SIG-M5 (cell line): ENCODE data around the gene UQCC2.

Source experiments
- DNase-seq: peaks from one replicate; lab custom pipeline; 2025; lab: John Stamatoyannopoulos, UW

The UQCC2 gene

GRCh38 chr6:33725222-33725621, 13.7 kb upstream of the UQCC2 start:
- no peak for DNase-seq

GRCh38 chr6:33724102-33725023, 12.9 kb upstream of the UQCC2 start:
- no peak for DNase-seq

- DNase-seq: no peak
Observed at GRCh38 chr6:33723371-33724085, 12.0 kb upstream of the UQCC2 start.

GRCh38 chr6:33722103-33722623, 10.7 kb upstream of the UQCC2 start:
- DNase-seq: no peak

- DNase-seq: no peak
Observed at GRCh38 chr6:33721508-33721907, 10.0 kb upstream of the UQCC2 start.

GRCh38 chr6:33720998-33721397, 9.5 kb upstream of the UQCC2 start:
- no peak for DNase-seq

- DNase-seq: no peak
Observed at GRCh38 chr6:33719326-33719987, 8.0 kb upstream of the UQCC2 start.

DNA sequence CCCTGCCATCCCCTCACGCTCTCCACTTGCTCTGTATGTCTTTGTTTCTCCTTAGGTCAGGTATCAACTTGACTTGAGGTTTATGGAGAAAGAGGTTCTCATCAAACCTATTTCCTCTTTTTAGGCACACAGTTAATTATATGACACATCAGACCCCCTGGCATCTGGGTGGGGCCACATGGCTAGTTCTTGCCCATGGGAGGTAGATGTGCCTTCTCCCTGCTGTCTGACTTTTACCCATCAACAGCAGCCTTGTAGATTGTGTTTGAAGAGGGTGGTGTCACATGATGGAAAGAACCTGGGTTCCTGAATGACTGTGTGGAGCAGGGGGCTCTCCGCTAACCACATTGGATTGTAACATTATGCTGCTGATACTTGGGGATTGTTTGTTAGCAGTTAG, 7.2 kb upstream of the UQCC2 start:
- no peak for DNase-seq

GRCh38 chr6:33717934-33718455, 6.5 kb upstream of the UQCC2 start:
- DNase-seq: no peak

GRCh38 chr6:33716890-33717632, 5.6 kb upstream of the UQCC2 start:
- DNase-seq: no peak

GRCh38 chr6:33716379-33716778, 4.9 kb upstream of the UQCC2 start:
- DNase-seq: no peak

DNA sequence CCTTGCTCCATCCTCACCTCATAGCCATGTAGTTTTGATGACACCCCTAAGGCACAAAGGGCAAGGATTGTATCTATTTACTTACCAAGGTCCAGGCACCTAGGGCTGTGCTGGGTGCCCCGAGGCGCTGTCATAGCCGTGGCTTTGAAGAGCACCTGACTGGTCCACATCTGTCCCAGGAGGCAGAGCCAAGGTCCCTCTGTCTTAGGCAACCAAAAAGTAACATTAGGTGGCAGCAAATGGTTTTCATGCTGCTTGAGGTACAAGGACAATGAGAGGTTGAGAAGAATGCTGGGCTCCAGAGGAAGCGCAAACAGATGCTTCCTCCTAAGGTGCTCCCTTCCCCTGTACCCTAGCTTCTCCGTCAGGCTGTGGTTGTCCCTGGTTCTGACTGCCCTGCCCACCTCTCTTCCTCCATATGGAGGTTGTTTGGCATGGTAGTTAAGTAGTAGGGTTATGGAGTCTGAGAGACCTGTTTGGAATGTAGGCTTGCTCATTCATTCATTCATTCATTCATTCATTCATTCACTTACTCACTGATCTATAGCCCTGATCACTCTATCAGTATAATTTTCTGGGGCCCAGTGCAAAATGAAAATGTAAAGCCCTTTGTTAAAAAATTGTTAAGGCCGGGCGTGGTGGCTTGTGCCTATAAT, 3.0 kb upstream of the UQCC2 start:
- DNase-seq: no peak

DNA sequence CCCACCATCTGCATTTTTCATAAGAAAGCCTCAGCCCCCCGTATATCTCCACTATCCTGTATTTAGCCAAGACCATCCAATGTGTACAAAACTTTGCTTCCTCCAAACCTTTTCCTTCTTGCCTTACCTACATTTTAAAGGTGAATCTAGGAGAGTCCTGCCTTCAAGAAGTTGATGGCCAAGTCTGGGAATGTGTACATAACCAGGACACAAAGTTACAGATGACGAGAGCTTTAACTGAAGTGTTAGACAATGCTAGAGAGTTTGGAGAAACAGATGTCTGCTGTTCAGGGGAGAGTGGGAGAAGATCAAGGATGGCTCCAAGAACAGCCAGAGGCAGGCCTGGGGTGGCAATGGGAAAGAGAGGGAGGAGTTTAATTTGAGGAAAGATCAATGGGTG, 2.3 kb upstream of the UQCC2 start:
- DNase-seq: no peak

DNA sequence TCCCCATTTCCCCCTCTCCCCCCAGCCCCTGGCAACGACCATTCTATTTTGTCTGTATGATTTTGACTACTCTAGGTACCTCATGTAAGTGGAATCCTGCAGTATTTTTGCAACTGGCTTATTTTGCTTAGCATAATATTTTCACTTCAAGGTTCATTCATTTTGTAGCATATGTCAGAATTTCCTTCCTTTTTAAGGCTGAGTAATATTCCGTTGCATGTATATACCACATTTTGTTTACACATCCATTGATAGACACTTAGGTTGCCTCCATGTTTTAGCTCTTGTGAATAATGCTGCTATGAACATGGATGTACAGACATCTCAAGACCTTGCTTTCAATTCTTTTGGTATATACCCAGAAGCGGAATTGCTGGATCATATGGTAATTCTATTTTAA, 1.4 kb upstream of the UQCC2 start:
- DNase-seq: no peak

DNA sequence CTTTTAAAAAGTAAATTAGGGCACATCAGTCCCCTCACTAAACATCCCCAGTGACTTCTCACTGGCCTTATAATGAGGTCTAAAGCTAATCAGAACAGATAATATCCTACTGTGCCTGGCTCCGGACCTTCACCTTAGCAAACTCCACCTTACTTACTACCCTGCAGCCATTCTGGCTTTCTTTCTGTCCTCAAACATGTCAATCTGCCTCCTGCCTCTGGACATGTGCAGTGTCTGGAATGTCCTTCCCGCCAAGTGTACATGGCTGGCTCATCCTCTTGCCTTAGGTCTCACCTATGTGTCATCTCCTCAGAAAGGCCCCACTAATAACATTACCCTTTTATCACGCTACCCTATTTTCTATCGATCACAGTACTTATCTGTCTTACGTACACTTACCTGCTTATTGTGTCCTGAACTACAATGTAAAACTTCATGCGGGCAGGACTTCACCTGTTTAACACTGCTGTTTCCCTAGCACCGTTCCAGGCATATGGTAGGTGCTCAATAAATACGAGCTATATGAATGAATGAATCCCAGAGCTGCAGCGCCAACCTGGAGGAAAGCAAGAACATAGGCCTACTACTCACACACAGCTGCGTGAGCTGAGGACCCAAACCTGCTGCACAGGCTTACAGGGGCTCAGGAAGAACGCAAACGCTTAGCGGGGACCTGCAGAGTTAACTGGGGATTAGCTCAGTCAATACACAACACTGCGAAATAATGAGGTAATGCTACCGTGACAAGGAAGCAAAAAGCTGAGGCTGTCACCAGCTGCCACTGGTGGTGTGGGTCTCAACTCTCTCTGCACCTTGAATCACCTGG, 991 bp downstream of the UQCC2 start:
- DNase-seq: no peak

DNA sequence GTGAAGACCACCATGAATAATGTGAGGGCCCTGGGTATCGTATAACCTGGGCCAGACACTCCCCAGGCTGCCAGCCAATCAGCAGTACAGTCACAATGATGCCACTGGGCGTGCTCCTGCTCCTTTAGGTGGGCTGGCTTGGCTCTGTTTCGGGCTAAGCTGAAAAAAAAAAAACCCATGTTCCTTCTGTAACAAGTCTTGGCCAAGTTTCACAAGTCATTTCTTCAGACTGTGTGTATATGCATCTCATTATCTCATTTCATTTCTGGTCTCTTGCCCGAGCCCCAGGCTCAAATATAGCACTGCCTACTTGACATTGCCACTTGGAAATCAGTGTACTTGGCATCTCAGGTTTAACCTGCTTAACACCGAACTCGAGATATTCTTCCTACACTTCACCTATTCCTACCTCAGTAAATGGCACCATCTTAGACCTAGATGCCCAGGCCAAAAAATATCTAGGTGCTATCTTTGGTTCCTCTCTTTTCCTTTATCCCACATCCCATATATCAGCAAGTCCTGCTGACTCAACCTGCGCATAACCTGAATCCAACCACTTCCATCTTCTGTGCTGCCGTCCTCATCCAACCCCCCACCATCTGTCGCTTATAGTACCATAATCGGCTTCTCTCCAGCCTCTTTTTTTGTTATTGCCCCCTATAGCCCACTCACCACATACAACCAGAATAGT, 1.8 kb downstream of the UQCC2 start:
- no peak for DNase-seq

- DNase-seq: no peak
Observed at GRCh38 chr6:33708516-33709204, 2.8 kb downstream of the UQCC2 start.

DNA sequence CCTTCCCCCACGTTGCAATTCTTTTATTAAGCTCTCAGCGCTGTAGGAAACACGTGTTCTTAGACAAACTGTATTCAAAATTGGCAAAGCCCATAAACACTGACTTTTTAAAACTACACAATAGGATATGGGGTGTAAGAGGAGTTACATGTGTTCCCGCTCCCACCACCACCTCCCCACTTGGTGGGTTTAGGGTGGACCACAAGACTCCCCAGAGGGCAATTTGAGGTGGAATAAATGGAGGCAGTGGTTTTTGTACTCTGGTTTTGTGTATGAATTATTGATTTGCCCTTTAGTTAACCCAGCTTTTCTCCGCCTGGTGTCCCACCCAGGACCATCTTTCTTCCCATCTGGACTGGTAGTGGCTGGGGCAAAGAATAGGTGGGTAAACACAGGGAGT, 3.7 kb downstream of the UQCC2 start:
- no peak for DNase-seq
